ENCODE measurements around the gene NFE2L3.

Gene NFE2L3

DNA sequence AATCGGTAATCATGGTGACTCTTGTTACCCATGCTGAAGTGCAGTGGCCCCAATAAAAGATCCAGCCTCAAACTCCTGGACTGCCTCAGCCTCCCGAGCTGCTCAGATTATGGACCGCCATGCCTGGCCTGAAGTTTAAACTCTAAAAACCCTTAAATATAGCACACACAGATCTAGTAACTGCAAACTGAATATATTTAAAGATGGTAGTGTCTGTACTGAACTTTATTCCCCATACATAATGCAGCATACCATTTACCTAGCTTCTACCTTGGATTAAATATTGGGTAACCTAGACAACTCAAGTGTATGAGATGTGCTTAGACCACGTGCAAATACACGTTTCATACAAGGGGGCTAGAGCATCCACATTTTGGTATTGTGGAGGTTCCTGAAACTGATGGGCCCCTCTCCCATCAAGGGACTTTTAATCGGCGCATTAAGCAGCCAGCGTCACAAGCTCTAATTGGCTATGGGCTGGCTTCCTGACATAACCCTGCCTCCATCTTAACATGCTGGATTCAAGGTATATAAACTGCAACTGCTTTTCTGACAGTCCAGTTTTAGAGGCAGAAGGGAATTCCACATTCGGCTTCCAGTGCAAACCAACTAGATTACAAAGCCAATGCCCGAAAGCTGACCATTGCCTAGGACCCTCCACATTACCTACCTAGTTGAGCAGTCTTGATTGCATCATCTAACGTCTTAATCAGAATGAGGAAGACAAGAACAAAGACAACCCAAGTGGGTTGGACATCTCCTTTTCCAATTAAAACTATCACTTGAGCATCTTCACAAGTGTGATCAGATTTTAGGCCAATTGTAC is 35.6 kb downstream of the NFE2L3 start:
- H3K4me3 ChIP-seq (replicated peaks; ENCODE audit: low read depth, low read length) = no peak overlapping the region
- TF ChIP-seq, protein P1, sequence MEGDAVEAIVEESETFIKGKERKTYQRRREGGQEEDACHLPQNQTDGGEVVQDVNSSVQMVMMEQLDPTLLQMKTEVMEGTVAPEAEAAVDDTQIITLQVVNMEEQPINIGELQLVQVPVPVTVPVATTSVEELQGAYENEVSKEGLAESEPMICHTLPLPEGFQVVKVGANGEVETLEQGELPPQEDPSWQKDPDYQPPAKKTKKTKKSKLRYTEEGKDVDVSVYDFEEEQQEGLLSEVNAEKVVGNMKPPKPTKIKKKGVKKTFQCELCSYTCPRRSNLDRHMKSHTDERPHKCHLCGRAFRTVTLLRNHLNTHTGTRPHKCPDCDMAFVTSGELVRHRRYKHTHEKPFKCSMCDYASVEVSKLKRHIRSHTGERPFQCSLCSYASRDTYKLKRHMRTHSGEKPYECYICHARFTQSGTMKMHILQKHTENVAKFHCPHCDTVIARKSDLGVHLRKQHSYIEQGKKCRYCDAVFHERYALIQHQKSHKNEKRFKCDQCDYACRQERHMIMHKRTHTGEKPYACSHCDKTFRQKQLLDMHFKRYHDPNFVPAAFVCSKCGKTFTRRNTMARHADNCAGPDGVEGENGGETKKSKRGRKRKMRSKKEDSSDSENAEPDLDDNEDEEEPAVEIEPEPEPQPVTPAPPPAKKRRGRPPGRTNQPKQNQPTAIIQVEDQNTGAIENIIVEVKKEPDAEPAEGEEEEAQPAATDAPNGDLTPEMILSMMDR (IDR thresholded peaks at IDR 0.05; ENCODE audit: low read length, missing control alignments) = no peak
- DNase-seq (ENCODE audit: low read depth) = no peak

DNA sequence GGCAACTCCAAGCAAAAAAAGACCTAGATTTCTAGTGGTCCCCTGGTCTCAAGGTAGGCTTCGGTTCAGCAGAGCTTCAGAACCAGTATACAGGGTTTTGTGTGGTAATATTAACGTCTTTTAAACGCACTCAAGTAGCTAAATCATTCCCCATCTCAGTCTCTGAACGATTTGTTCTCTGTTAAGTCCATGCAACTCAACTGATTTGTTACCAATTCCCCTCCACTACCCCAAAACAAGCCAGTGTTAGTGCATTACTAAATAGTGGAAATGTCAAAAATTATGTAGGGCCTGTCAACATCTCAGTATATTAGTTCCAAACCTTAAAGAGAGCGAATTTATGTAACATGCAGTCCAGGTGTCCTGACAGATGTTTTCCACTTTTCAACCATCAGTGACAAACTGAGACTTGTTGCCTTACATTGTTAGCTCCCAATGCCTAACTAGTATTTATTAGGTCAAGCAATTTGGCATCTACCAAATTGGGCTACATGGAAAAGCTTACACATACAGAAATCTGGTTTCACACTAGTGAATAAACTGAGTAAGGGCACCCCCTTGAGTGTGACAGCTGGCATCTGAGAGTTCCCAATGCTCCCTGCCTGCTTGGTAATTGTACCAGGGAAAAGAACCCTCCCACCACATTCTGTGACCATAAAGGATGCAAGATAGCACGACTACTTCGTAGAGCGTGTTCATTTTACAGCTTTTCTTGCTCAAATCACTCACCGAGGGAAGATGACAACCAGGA is 36.4 kb downstream of the NFE2L3 start:
- no peak for DNase-seq (ENCODE audit: low read depth)
- TF ChIP-seq, protein P1 (IDR thresholded peaks at IDR 0.05; ENCODE audit: low read length, missing control alignments) = no peak

DNA sequence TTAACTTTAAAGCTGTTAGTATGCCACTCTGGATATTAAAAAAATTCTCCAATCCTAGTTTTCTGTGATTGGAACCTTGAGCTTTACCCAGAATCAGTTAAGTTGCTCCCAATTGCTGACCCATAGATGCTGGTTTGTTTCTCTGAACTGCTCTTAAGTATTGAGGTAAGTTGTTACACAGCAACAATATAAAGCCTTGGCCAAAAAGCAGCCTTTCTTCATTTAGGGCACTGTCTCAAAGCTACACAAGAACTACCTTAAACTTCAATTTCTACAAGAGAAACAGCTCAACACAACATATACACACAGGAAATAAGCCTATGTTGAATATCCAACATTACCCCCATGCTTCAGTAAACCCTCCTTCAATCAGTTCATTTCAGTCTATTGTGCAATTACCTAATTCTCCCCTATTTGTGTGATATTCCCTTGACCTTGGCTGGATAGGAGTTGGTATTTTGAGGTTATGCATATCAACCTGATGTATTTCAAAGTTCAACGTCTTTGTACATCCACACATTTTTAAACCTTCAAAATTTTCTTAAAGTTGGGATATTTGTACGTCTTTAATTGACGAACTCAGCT is 37.1 kb downstream of the NFE2L3 start:
- no peak overlapping the region for H3K4me3 ChIP-seq (replicated peaks; ENCODE audit: low read depth, low read length)
- DNase-seq (ENCODE audit: low read depth) = no peak
- TF ChIP-seq, protein P1 (IDR thresholded peaks at IDR 0.05; ENCODE audit: low read length, missing control alignments) = no peak

More for the DNA sequence above, 36.4 kb downstream of the NFE2L3 start:
- no peak overlapping the region for H3K4me3 ChIP-seq (replicated peaks; ENCODE audit: low read depth, low read length)

DNA sequence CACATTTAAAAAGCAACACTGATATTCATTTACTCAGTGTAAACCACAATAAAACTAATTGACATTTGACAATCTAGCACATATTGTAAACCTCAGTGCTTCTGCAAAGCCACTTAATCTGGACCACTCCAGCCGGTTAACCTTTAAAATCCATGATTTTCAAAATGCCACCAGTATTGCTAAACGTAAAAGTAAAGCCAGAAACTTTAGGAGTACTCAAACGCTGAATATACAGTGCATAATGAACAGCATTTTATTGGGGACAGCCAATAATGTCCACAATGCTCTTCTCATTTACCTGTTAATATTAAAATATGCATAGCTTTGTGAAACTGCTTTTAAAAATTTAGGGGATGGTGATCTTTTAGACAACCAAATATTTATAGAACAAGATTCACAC is 37.7 kb downstream of the NFE2L3 start:
- DNase-seq (ENCODE audit: low read depth) = no peak
- TF ChIP-seq, protein P1 (IDR thresholded peaks at IDR 0.05; ENCODE audit: low read length, missing control alignments) = no peak
- no peak overlapping the region for H3K4me3 ChIP-seq (replicated peaks; ENCODE audit: low read depth, low read length)

DNA sequence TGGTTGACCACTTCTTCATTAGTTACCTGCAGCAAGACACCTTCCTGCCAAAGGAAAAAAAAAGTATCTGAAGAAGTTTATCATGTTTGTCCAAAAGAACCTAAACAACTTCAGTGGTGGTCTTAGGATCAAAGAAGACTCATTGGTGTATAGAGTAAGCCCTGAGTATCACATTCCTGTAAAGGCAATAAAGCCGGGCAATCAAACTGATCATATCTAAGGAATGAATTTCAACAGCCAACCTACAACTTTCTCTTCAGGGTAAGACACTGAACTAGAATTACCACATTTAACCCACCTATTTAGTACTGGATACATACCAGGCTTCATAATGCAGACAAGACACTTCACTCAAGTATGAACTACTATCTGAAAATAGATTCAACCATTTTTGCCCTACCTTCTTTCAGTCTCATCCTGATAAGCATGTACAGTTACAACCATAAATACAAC is 38.4 kb downstream of the NFE2L3 start:
- no peak overlapping the region for H3K4me3 ChIP-seq (replicated peaks; ENCODE audit: low read depth, low read length)
- TF ChIP-seq, protein P1 (IDR thresholded peaks at IDR 0.05; ENCODE audit: low read length, missing control alignments) = no peak
- DNase-seq (ENCODE audit: low read depth) = no peak

DNA sequence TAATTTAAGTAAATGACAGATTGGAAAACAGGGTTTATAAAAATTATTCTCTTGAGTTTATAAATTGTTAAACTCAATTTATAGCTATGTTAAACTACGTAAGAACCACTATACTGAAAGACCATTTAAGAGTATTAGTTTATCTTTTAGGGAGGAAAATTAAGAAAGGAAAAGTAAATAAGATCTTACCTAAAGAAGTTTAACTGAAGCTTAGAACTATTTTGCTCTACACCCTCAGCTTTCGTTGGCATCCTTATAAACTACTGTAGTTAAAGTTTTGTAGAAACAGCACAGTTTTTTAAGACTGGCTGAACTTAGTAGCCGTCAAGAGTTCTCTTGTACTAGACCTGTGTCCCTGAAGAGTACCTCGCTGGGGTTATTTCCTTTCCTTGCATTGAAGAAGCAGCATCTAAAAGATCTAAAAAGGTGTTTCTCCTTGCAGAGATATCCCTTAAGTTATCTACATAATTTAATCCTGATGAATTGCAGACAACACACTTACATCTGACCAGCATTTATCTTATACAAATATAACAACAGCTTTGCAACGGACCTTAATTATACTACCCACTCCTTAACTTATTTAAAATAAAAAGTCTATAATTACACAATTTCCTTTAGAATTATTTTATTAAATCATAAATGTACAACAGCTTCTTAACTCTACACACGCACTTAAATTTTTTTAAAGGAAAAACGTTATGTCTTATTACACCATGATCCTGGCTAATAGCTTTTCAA is 39.4 kb downstream of the NFE2L3 start:
- H3K4me3 ChIP-seq (replicated peaks; ENCODE audit: low read depth, low read length) = no peak overlapping the region
- DNase-seq (ENCODE audit: low read depth) = no peak
- TF ChIP-seq, protein P1 (IDR thresholded peaks at IDR 0.05; ENCODE audit: low read length, missing control alignments) = no peak
